Stimulated activated CD4-positive, alpha-beta T cell treated with anti-CD3 and anti-CD28 coated beads, TNF-alpha, amount 100 ng/mL, for 1 hour (primary cell): Measurements from ENCODE around the gene GPX3.

ENCODE experiments used
- DNase-seq, 3 donors: peaks; one replicate each; pipeline ENCODE4 v3.0.0-alpha.2; 2020; ENCODE audit warnings: low read depth in 3 of 3, low spot score in 1 of 3

GPX3 gene

GRCh38 chr5:151020304-151021110 lies at the start of gene GPX3:
TSS of gene GPX3 (plus strand) at chr5:151020591. CDS start at chr5:151020655, 64 bp downstream.
- DNase-seq: no peak

- no peak for DNase-seq
Measured at GRCh38 chr5:150978590-150978989, 41.8 kb upstream of the GPX3 start.

GRCh38 chr5:150987746-150988145 lies 32.6 kb upstream of the GPX3 start:
- DNase-seq: no peak

GRCh38 chr5:150989695-150990094 lies 30.7 kb upstream of the GPX3 start:
- no peak for DNase-seq

GRCh38 chr5:150992705-150993104 lies 27.7 kb upstream of the GPX3 start:
- DNase-seq: no peak

- no peak for DNase-seq
Measured at GRCh38 chr5:150993422-150993821, 27.0 kb upstream of the GPX3 start.

GRCh38 chr5:150993826-150994412 lies 26.5 kb upstream of the GPX3 start:
- DNase-seq: no peak

- DNase-seq: no peak
Measured at GRCh38 chr5:150999704-151000442, 20.5 kb upstream of the GPX3 start.

- DNase-seq: no peak
Measured at GRCh38 chr5:151001436-151001835, 19.0 kb upstream of the GPX3 start.

- no peak for DNase-seq
Measured at GRCh38 chr5:151002250-151002649, 18.1 kb upstream of the GPX3 start.

- DNase-seq: no peak
Measured at GRCh38 chr5:151002681-151003502, 17.5 kb upstream of the GPX3 start.

GRCh38 chr5:151003503-151003860 lies 16.9 kb upstream of the GPX3 start:
- no peak for DNase-seq

GRCh38 chr5:151004499-151004898 lies 15.9 kb upstream of the GPX3 start:
- DNase-seq: no peak

- DNase-seq: no peak
Measured at GRCh38 chr5:151005187-151005949, 15.0 kb upstream of the GPX3 start.

GRCh38 chr5:151005950-151006576 lies 14.3 kb upstream of the GPX3 start:
- no peak for DNase-seq

GRCh38 chr5:151006704-151007334 lies 13.6 kb upstream of the GPX3 start:
- DNase-seq: no peak

GRCh38 chr5:151007430-151008209 lies 12.8 kb upstream of the GPX3 start:
- no peak for DNase-seq

- no peak for DNase-seq
Measured at GRCh38 chr5:151008210-151008491, 12.2 kb upstream of the GPX3 start.

GRCh38 chr5:151008906-151009305 lies 11.5 kb upstream of the GPX3 start:
- DNase-seq: no peak
